Sigmoid colon (tissue), 4 donors: ENCODE results near the gene B4GALT2.

Experiments
- CTCF ChIP-seq, 4 experiments: fragments of 450-650 bp in 3 of 4; fragments of 200-600 bp in 1 of 4; IDR thresholded peaks; one replicate each; pipeline ENCODE4 v1.5.1; 2016 to 2019; ENCODE audit warnings: antibody characterized with exemption in 4 of 4, mild to moderate bottlenecking in 3 of 4, moderate library complexity in 2 of 4
- EP300 ChIP-seq, 4 donors: sonication (generic); formaldehyde crosslinking; IDR thresholded peaks; one replicate each; pipeline ENCODE4 v1.6.1; 2017; ENCODE audit warnings: antibody characterized with exemption in 4 of 4

- no peak for TF ChIP-seq CTCF (IDR thresholded peaks at IDR 0.05)
- TF ChIP-seq EP300 (IDR thresholded peaks at IDR 0.05) = no peak
Measured at GRCh38 chr1:44033041-44033575, 54.1 kb downstream of the B4GALT2 start.
